Activated T-helper 17 cell treated with anti-CD3 and anti-CD28 coated beads, Interleukin-2, amount 50 U/mL, for 72 hours (primary cell): Measurements from ENCODE around the gene ADAMTS13. TPM values are rescaled to one million over a fixed set of nuclear protein-coding genes. Genes with fewer than 3 reads are reported as not detected.

Source experiments
- ATAC-seq: fragments of 150-1000 bp; cut with Tn5 transposase; replicated peaks from 2 replicates; pipeline ENCODE4 v1.10.0; 2021; ENCODE audit warnings: mild to moderate bottlenecking, moderate library complexity
- H3K27ac Mint-ChIP-seq: one replicate; pipeline ENCODE4 v1.8.0; 2022; ENCODE audit warnings: mixed read lengths
- H3K27me3 Mint-ChIP-seq: one replicate; pipeline ENCODE4 v1.8.0; 2022; ENCODE audit warnings: mixed read lengths
- H3K36me3 Mint-ChIP-seq: one replicate; pipeline ENCODE4 v1.8.0; 2022; ENCODE audit warnings: low read depth, mild to moderate bottlenecking, mixed read lengths
- H3K4me1 Mint-ChIP-seq: one replicate; pipeline ENCODE4 v1.8.0; 2022; ENCODE audit warnings: mixed read lengths
- H3K4me3 Mint-ChIP-seq: one replicate; pipeline ENCODE4 v1.8.0; 2022; ENCODE audit warnings: mild to moderate bottlenecking, mixed read lengths
- H3K9me3 Mint-ChIP-seq: one replicate; pipeline ENCODE4 v1.8.0; 2022; ENCODE audit warnings: mixed read lengths
- total RNA-seq, 2 donors: library from RNA; stranded (reverse); gene quantifications; one replicate each; pipeline ENCODE4 v1.2.3, GENCODE V29; 2022

Gene ADAMTS13
- total RNA-seq, 2 donors from 2014 or later = 1.2 to 3.9 TPM

DNA sequence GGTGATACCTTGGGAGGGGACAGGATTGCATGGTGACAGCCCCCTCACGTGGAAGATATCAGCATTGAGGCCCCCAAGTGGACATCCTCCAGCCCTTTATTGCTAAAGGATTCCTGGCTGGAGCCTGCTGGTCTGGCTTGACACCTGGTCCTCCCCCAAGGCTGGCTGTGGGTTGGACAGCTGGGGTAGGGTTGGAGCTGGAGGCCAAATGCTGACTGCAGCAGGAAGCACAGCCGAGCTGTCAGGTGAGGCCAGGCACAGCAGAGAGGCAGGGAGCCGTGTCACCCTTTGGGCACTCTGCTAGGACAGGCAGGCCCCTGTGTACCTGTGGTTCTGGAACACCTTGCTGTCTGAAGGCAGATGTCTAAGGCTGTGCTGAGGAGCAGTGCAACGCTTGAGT, 39.8 kb downstream of the ADAMTS13 start:
- no peaks in the 10 kb centered on the region for H3K36me3 Mint-ChIP-seq
- H3K27me3 Mint-ChIP-seq = no peaks in the 10 kb centered on the region
- no peaks in the 10 kb centered on the region for H3K4me1 Mint-ChIP-seq
- H3K9me3 Mint-ChIP-seq = no peaks in the 10 kb centered on the region
- no peak for ATAC-seq
- H3K4me3 Mint-ChIP-seq = no peak overlapping the region
- no peak overlapping the region for H3K27ac Mint-ChIP-seq

DNA sequence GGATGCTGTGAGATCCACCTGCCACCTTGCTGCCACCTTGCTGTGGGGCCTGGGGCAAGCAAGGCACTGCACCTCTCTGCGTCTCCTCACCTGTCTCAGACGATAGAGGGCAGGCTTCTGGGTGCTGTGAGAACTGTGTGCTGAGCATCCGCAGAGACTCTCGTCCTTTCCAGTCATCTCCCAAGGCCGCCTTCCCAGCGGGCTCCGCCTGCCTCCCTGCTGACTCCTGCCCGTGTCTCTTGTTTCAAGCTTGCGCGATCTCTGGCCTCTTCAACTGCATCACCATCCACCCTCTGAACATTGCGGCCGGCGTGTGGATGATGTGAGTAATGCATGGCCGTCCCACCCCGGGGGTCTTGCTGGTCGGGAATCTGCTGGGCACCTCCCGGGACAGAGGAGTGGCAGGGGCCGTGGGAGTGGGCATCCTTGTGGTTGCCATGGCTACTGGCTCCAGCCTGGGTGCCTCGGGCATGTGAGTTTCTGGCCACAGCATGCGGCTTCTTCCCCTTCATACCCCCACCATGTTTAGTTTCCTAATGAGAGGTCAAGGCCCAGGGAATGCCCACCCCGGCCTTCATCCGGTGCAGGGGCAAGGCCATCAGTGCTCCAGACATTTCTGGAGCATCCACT, 41.2 kb downstream of the ADAMTS13 start:
- H3K9me3 Mint-ChIP-seq = no peaks in the 10 kb centered on the region
- H3K4me1 Mint-ChIP-seq = no peaks in the 10 kb centered on the region
- no peak overlapping the region for H3K27ac Mint-ChIP-seq
- ATAC-seq = no peak
- no peaks in the 10 kb centered on the region for H3K27me3 Mint-ChIP-seq
- no peaks in the 10 kb centered on the region for H3K36me3 Mint-ChIP-seq
- H3K4me3 Mint-ChIP-seq = no peak overlapping the region

DNA sequence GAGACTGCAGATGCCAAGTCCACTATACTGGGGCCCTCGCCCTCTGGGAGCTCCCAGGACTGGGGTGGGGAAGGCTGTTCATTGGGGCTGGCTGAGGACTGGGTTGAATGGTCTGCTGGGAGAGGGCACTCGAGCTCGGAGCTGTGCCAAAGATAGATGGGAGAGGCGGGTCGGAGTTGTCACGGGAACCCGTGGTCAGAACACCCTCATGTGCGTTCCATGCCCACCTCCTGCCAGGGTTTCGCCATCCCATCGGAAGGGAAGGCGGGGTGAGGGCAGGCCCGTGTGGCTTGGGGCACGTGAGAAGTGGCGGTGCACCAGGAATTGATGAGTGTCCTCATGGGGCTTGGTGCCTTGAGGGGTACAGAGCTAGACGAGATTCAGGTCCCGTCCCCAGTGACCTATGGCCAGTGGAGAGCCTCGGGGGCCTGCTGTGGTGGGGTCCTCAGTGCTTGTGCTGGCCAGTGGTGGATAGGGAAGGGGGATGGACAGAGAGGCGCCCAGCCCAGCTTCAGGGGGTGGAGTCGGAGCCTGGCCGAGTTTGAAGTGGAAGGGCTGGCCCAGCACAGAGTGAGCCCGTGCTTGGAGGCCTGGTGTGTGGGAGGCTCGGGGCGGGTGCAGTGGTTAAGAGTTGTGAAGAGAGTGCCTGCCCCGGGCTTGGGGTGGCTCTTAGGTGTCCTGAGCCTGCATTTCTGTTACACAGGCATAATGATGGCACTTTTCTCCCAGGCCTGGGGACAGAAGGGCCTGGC, 41.9 kb downstream of the ADAMTS13 start:
- H3K36me3 Mint-ChIP-seq = no peaks in the 10 kb centered on the region
- no peaks in the 10 kb centered on the region for H3K4me1 Mint-ChIP-seq
- ATAC-seq = no peak
- no peak overlapping the region for H3K4me3 Mint-ChIP-seq
- no peaks in the 10 kb centered on the region for H3K27me3 Mint-ChIP-seq
- no peak overlapping the region for H3K27ac Mint-ChIP-seq
- H3K9me3 Mint-ChIP-seq = no peaks in the 10 kb centered on the region

DNA sequence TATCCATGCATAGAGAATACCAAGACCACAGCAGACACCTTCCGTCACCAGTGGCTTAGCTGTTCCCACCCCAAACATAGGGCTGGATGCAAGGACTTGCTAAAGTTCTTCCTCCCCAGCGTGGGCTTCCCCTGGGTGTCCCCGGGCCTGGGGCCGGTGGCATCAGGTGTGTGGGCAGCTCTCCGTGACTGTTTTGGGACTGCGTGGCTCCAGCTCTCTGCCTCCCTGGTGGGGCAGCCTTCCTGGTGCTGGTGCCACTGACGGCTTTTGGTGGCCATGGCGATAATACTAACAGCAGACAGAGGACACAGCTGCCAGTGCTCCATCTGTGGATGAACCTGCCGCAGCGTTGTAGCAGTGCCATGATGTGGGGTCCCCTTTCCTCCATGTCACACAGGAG, 42.5 kb downstream of the ADAMTS13 start:
- Mint-ChIP-seq H3K4me3 (no peak overlapping the region), H3K27me3 (no peaks in the 10 kb centered on the region), H3K4me1 (no peaks in the 10 kb centered on the region), H3K27ac (no peak overlapping the region), H3K36me3 (no peaks in the 10 kb centered on the region), H3K9me3 (no peaks in the 10 kb centered on the region)
- ATAC-seq = no peak

DNA sequence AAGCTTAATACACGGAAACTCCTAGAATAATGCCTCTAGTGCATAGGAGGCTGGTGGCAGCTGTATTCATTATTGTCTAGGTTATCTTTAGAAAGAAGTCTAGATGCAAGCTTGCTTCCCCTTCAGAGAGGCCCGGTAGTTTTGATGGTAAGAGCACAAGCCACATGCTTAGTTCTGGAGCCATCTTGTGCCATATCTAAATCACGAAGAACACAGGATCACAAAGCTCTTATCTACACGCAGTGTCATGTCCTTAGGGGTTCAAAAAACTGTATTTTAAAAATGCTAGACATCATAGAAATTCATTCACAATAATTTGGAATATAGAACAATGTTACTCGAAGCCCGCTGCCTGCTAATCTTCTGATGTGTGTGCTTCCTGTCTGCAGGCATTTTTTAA, 43.8 kb downstream of the ADAMTS13 start:
- Mint-ChIP-seq H3K4me1 (no peaks in the 10 kb centered on the region), H3K27ac (no peak overlapping the region), H3K4me3 (no peak overlapping the region), H3K27me3 (no peaks in the 10 kb centered on the region), H3K36me3 (no peaks in the 10 kb centered on the region), H3K9me3 (no peaks in the 10 kb centered on the region)
- no peak for ATAC-seq

DNA sequence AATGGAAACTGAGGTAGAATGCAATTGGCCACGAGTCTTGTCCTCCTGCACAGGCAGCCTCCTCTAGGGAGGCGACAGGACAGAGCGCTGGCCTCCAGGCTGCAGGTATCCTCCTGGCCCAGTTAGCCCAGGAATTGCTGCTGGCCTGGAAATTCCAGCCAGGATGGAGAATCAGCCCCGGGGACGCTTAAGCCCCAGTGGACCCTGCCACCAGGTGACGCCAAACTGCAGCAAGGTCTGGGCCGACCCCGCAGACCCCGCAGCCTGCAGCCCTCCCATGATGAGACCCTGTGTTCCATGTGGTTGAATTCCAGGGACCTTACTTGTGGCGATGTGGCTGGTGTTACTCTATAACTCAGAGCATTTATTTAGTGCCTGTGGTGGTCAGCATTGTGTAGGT, 44.9 kb downstream of the ADAMTS13 start:
- H3K27me3 Mint-ChIP-seq = no peaks in the 10 kb centered on the region
- no peak overlapping the region for H3K4me3 Mint-ChIP-seq
- no peaks in the 10 kb centered on the region for H3K36me3 Mint-ChIP-seq
- H3K9me3 Mint-ChIP-seq = no peaks in the 10 kb centered on the region
- no peaks in the 10 kb centered on the region for H3K4me1 Mint-ChIP-seq
- no peak for ATAC-seq
- H3K27ac Mint-ChIP-seq = no peak overlapping the region

DNA sequence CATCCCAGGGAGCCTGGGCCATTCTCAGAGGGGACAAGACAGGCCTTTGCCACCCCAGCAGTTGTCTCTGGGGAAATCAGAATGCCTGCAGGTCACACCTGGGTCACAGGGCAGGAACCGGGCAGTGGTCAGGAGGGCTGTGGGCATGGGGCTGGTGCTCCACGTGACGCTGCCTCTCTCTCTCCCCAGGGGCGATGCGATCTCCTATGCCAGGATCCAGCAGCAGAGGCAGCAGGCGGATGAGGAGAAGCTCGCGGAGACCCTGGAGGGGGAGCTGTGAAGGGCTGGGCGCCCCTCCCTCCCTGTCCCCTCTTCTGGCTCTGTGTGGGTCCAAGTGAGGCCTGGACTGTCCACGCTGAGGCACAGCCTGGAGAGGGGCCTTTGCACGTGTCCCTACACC, 46.2 kb downstream of the ADAMTS13 start:
- Mint-ChIP-seq H3K9me3 (no peaks in the 10 kb centered on the region), H3K27ac (no peak overlapping the region), H3K4me3 (no peak overlapping the region), H3K27me3 (no peaks in the 10 kb centered on the region), H3K36me3 (no peaks in the 10 kb centered on the region), H3K4me1 (no peaks in the 10 kb centered on the region)
- ATAC-seq = no peak

DNA sequence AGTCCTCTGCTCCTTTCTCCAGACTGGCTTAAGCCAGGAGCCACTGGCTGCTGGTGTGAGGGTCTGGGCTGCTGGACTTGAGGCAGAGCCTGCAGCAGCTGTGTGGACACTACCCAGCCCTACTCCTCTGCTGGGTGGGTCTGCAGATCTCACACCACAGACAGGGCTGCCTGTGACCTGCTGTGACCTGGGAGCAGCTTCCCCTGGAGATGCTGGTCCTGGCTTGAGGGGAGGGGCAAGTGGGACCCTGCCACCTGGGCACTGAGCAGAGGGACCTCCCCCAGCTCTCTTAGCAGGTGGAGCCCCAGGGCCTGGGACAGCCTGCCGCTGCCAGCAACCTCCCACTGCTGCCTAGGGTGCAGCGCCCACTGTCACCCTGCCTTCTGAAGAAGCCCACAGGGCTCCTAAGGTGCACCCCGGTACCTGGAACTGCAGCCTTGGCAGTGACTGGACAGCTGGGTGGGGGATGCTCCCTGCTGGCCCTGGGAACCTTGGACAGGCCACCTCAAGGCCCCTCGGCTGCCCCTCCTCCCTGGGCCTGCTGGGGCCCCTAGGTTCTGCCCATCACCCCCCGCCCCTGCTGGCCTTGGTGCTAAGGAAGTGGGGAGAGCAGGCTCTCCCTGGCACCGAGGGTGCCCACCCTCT, 46.7 kb downstream of the ADAMTS13 start:
- no peaks in the 10 kb centered on the region for H3K9me3 Mint-ChIP-seq
- H3K27ac Mint-ChIP-seq = no peak overlapping the region
- ATAC-seq = no peak
- no peaks in the 10 kb centered on the region for H3K36me3 Mint-ChIP-seq
- H3K4me3 Mint-ChIP-seq = no peak overlapping the region
- no peaks in the 10 kb centered on the region for H3K27me3 Mint-ChIP-seq
- H3K4me1 Mint-ChIP-seq = no peaks in the 10 kb centered on the region

DNA sequence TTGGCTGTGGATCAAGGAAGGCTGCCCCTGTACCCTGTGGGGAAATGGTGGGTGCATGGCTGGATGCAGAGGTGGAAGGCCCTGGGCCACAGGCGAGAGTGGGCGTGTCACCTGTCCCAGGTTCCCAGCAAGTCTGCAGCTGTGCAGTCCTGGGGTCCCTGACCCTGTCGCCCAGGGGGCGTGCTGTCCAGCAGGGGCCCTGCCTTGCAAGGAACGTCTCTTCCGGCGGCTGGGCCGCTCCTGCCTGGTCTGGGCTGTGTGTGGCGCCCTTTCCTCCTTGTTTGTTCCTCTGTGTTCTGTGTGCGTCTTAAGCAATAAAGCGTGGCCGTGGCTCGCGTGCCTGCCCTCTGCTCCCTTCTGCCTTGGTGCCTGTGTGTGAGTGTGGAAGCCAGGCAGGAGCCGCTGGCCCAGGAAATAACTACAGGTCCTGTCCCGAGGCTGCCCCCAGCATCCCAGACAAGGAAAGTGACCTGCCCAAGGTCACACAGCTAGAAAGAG, 48.3 kb downstream of the ADAMTS13 start:
- H3K4me1 Mint-ChIP-seq = no peaks in the 10 kb centered on the region
- H3K27ac Mint-ChIP-seq = no peak overlapping the region
- no peaks in the 10 kb centered on the region for H3K27me3 Mint-ChIP-seq
- H3K9me3 Mint-ChIP-seq = no peaks in the 10 kb centered on the region
- H3K36me3 Mint-ChIP-seq = no peaks in the 10 kb centered on the region
- H3K4me3 Mint-ChIP-seq = no peak overlapping the region
- no peak for ATAC-seq

DNA sequence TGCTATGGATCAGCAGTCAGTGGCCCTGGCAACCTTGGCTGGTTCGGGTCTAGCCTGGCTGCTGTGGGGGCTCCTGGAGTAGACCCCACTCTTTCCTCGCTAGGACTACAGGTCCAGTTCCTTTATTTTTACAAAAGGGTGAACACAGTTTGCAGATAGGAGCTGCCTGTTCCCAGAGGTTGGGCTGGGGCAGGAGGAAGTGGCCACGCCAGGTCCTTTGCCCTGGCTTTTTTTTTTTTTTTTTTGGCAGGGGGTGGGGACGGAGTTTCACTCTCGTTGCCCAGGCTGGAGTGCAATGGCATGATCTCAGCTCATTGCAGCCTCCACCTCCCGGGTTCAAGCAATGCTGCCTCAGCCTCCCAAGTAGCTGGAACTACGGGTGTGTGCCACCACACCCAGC, 48.8 kb downstream of the ADAMTS13 start:
- ATAC-seq = no peak
- no peaks in the 10 kb centered on the region for H3K27me3 Mint-ChIP-seq
- H3K4me1 Mint-ChIP-seq = no peaks in the 10 kb centered on the region
- no peaks in the 10 kb centered on the region for H3K9me3 Mint-ChIP-seq
- no peak overlapping the region for H3K4me3 Mint-ChIP-seq
- H3K36me3 Mint-ChIP-seq = no peaks in the 10 kb centered on the region
- H3K27ac Mint-ChIP-seq = no peak overlapping the region

DNA sequence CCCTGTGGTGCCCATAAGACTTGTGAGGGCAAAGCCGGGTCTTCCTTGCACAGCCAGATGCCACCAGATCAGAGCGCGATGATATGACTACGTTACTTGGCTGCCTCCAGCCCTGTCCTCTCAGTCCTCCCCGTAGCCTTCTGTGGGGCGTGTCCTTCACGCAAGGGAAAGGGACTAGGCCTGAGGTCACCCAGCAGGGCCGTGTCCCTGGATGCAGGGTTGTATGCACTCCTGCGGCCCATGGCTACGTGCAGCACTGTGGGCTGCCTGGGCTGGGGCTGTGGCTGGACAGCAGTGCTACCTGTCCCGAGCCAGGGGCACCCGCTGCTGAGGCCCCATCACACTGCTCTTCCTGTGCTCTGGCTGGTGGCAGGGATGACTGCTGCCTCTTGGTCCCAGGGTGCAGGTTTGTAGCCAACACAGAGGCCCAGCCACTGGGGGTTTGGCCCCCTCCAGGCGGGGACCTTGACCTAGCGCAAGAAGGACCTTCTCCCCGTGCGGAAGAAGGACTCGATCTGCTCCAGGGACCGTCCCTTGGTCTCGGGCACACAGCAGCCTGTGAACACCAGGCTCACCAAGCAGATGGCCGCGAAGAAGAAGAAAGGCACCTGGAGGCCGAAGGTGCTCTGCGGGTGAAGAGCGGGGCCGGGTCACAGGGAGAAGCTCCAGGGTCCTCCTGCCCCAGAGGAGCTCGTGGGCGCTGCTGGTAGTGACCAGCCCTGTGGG, 49.5 kb downstream of the ADAMTS13 start:
- Mint-ChIP-seq H3K36me3 (no peaks in the 10 kb centered on the region), H3K9me3 (no peaks in the 10 kb centered on the region), H3K4me3 (no peak overlapping the region), H3K27me3 (no peaks in the 10 kb centered on the region), H3K27ac (no peak overlapping the region), H3K4me1 (no peaks in the 10 kb centered on the region)
- ATAC-seq = no peak

DNA sequence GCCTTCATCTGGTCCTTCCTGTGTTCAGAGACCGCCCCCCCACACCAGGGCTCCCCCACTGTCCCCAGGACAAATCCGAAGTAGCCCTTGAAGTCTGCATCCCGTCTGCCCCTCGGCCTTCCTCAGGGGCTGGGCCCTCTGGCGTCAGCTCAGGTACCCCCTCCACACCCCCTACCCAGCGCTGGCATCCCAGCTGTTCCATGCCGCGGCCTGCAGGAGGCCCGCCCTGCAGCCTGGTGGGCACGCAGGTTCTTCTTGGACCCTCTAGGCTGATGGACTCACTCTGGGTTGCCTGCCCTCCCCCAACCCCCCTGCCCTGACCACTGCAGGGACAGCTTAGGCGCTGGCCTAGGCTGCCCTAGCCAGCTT, 50.1 kb downstream of the ADAMTS13 start:
- Mint-ChIP-seq H3K27me3 (no peaks in the 10 kb centered on the region), H3K4me3 (no peak overlapping the region), H3K27ac (no peak overlapping the region), H3K9me3 (no peaks in the 10 kb centered on the region), H3K4me1 (no peaks in the 10 kb centered on the region), H3K36me3 (no peaks in the 10 kb centered on the region)
- no peak for ATAC-seq

DNA sequence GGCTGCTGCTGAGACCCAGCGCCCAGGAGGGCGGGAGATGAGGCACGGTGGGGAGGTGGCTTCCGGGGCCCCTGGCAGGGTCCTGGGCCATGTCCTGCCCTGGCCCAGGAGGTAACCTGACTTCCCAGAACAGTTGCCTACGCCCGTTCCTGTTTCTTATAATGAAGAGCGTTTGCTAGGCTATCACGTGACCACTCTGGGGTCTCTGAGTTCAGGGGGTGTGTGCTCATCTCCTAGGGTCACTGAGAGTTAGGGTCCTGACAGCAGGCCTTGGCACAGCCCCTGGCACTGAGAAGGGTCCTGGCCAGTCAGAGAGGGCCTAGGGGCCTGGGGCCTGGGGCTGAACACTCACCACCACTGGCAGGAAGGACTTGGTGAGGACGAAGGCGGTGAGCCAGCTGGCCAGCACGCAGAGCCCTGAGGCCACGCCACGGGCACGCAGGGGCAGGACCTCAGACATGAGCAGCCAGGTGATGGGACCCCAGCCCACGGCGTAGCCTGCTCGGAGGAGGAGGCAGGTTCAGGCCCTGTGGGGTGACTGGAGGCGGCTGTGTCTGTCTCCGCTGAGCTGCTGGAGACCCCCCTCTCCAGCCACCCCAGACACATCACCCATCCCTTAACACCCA, 50.7 kb downstream of the ADAMTS13 start:
- no peaks in the 10 kb centered on the region for H3K4me1 Mint-ChIP-seq
- H3K36me3 Mint-ChIP-seq = no peaks in the 10 kb centered on the region
- no peak overlapping the region for H3K27ac Mint-ChIP-seq
- H3K4me3 Mint-ChIP-seq = no peak overlapping the region
- no peak for ATAC-seq
- no peaks in the 10 kb centered on the region for H3K27me3 Mint-ChIP-seq
- H3K9me3 Mint-ChIP-seq = no peaks in the 10 kb centered on the region

DNA sequence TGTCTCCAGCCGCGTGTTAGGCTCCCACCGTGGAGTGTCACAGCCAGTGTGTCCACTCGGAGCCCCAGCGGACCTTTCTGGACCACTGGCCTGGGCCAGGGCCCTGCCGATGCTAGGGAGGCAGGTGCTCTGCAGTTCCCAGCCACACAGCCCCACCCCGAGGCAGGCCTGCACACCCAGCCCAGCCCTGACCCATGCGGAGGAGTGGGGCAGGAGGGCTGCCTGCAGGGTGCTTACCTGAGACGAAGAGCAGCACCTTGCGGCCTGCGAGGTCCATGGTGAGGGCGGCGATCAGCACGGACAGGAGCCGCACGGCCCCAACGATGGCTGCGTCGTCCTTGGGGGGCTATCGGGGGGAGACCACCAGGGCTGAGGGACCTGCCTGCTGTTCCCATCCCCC, 51.6 kb downstream of the ADAMTS13 start:
- H3K4me3 Mint-ChIP-seq = no peak overlapping the region

More for the DNA sequence above, 51.6 kb downstream of the ADAMTS13 start:
- no peak for ATAC-seq
- Mint-ChIP-seq H3K9me3 (no peaks in the 10 kb centered on the region), H3K36me3 (no peaks in the 10 kb centered on the region), H3K4me1 (no peaks in the 10 kb centered on the region), H3K27me3 (no peaks in the 10 kb centered on the region), H3K27ac (no peak overlapping the region)
